Measurements from ENCODE around the gene PDLIM4.
A peak's percentile ranks its signal among the peaks of the same experiment; 100 is the strongest.

The PDLIM4 gene

DNA sequence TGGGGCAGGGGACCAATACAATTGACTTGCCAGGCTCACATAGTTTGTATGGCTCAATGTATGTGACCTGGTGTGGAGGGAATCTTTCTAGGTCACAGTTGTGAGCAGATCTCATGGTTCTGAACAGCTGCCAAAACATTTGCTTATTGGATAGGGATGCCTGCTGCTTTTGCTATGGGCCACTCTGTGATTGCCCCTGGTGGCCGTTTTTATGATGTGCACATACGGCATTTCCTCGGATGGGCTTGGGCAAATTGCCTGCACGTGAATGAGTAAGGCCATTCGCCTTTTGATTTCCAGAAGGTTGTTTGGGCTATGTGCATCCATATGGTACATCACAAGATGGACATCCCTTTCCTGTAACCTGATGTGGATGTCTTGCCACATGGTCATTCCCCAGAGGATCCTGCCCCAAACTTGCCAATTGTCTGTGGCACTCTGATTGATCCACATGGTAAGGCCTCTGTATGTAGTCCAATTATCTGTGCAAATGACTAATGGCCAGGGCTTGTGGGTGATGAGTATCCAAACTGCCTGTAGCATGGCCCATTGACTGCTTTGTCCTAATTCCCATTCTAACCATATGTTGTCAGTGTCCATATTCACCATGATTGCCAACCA, 26.0 kb downstream of the PDLIM4 start:
- DNase-seq (ENCODE audit: low read depth in 3 of 3), result no peak

DNA sequence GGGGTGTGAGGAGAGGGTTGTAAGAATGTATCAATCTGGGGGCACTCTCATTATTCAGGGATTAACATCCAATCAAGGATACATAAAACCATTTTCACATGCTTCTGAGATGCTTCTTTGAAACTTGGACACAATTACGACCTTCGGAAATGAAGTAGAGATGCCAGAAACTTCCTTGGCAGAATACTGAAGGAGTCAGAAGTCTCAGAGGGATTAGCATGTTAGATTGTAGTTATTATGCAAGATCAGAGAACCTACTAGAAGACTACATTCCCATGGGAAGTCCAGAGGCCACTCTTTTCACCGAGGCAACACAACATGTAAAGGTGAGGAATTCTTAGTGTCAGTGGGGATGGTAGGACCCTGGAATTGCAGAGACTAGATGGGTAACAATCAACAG, 31.6 kb downstream of the PDLIM4 start:
- DNase-seq (ENCODE audit: low read depth in 3 of 3), result no peak

DNA sequence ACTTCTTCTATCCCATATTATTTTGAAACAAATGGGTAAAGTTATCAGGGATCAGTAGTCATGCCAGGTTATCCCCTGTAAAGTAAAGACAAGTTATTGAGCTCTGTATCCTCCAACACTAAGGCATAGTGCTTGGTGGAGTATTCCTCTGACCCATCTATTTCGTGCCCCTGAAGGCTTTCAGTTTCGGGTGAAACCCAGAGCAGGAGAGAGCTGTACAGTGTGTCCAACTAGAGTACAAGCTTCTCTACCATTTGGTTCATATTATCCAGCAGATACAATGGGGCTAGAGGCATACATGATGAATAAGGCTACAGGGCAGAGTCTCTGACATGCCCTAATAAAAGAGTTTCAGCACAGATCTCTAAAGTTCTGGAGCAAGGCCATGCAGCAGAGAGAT, 33.5 kb downstream of the PDLIM4 start:
- DNase-seq (ENCODE audit: low read depth in 3 of 3), result no peak

DNA sequence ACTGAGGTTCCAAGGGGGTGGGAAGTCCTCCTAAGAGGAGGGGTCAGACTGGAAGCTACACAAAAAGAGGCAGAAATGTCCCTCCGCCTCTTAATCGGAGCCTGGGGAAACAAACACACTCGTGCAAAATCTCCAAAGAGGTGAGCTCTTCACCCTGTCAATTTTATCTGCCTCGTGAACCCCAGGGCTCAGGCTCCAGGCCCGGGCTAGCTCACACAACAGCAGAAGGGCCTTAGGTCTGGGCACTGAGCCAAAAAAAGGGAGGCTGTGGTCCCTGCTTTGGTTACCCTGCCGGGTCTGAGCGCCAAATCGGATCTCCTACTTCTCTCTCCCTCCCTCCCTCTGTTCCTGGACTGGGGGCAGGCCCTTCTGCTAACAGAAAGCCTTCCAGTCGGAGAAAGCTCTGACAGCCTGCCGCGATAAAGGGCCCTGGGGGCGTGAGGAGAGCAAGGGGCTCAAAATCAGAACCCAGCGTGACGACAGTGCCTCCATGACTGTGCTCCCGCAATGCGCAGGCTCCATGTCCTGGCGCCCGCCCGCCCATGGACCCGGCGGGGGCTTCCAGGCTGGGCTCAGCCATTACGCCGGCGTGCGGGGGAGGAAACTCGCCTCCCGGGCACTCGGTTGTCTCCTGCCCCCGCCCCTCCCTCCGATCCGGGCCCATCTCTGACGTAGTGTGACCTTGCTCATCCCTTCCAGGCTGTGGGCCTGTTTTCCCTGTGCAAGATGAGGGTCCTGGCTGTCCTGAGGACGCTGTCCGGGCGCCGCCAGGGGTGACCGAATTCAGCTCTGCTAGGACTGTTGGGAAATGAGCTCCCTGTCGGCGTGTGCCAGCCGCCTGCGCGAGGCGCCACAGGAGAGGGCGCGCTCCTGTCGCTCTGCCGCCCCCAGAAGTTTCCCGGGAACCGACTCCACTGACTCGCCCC, 35.8 kb downstream of the PDLIM4 start:
- peak; percentile 57 to 72 (median 63) for DNase-seq (ENCODE audit: low read depth in 3 of 3)

DNA sequence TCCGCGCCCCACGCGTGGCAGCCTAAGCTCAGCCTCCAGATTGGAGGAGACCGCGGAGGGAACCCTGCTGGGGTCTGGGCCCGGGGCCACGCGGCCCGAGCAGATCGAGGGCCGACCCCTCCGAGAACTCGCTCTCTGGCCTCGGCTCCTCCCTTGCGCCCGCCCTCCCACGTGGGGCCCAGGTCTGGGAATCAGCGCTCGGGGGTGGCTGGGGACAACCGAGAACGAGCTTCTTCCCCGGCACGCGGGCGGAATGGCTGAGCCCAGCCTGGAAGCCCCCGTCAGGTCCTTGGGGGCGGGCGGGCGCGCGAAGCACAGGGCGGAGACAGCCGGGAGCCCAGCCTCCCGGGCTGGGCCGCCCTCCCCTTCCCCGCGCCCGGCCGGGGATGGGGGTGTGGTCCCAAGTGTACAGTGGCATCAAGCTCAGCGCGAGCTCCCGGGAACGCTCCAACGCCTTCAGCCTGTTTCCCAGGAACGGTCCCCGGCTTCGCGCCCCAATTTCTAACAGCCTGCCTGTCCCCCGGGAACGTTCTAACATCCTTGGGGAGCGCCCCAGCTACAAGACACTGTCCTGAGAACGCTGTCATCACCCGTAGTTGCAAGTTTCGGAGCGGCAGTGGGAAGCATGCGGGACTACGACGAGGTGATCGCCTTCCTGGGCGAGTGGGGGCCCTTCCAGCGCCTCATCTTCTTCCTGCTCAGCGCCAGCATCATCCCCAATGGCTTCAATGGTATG, 36.7 kb downstream of the PDLIM4 start, which contains the start of gene SLC22A4:
TSS of gene SLC22A4 (plus strand) at position 403 of the 736 bp plus-strand sequence. CDS start at position 626, 223 bp downstream.
- peak; percentile 71 to 83 (median 71) for DNase-seq (ENCODE audit: low read depth in 3 of 3)

DNA sequence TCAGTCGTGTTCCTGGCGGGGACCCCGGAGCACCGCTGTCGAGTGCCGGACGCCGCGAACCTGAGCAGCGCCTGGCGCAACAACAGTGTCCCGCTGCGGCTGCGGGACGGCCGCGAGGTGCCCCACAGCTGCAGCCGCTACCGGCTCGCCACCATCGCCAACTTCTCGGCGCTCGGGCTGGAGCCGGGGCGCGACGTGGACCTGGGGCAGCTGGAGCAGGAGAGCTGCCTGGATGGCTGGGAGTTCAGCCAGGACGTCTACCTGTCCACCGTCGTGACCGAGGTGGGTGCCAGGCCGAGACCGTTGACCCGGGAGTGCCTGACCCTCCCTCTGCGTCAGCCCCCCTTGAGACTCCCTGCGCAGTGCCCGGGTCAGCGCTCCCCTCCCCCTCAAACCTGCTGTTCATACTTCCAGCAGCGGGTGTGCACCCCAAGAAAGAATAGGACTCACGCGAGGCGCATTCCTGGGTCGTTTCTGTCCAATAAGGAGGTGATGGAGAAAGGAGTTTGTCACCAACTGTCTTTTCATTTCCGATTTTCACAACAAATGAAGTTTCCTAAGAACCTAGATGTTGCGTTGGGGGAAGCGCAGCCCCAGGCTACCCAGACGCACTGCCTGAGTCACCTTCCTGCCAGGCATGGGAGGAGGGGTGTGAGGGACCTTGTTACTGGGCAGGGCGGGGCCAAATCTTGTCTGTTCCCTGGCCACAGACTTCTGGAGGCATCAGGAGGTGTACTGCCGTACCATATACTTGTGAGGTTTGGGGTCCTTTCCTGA, 37.4 kb downstream of the PDLIM4 start:
- DNase-seq (ENCODE audit: low read depth in 3 of 3), result peak; percentile 66 to 78 (median 74)

DNA sequence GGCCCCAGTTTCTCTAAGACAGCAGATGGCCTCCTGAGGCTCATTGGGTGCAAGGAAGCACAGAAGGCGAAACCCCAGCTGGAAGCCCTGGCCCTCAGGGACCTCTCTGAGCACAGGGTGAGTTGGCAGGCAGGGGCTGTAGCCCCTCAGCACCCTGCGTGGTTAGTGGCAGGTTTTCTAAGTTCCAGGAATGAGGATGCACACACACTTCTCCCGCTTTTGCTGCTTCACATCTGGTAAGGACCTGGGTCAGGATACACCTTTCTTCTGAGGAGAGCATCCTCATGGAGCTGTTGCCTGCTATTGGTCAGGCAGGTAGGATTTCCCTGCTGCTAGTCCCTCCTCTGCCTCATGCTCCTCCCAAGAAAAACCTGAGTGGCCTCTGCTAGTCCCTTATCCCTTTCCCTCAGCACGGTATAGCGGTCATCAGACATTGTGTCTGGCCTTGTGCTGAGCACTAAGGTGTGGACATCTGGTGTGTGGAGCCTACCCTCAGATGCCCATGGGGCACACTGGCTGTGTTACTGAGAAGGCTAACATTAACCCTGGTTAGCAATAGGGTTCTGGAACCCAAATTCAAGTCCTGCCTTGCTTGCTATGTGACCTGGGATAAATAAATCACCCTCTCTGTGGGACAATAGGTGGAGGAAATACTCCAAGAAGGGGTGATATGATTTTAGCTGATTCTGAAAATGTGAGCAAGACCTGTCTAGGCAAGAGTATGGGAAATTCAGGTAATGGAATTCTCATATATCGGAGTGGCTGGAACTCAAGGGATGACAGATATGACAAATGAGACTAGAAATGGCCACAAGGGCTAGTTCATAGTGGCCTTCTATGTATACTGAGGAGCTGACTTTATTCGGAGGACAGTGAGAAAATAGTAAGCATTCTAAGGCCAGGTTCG, 38.3 kb downstream of the PDLIM4 start:
- no peak for DNase-seq (ENCODE audit: low read depth in 3 of 3)

DNA sequence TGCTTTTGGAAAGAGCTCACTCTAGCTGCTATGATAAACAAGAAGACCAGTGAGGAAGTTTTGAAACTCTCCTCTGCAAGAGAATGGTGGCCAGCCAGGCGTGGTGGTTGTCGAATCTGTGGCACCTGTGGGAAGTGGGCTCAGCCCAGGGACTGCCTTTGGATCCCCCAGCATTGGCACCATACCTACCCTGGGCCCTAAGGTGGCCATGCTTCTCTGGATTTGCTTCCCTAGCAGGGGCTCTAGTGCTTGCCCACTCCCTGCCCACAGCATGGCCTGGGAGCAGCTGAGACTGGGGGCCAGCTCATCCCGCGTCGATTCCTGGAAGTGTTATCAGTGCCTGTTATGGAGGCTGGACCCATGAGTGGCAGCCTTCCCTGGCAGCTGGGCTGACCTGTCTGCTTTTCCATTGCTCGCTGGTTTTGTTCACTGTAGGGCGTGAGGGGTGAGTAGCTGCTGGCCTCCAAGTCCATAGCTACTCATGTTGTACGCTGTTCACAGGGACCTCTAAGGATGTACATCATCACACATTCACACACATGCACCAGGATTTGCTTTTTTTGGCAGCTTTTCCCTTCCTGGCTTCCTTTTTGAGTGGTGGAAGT, 39.0 kb downstream of the PDLIM4 start:
- no peak for DNase-seq (ENCODE audit: low read depth in 3 of 3)

DNA sequence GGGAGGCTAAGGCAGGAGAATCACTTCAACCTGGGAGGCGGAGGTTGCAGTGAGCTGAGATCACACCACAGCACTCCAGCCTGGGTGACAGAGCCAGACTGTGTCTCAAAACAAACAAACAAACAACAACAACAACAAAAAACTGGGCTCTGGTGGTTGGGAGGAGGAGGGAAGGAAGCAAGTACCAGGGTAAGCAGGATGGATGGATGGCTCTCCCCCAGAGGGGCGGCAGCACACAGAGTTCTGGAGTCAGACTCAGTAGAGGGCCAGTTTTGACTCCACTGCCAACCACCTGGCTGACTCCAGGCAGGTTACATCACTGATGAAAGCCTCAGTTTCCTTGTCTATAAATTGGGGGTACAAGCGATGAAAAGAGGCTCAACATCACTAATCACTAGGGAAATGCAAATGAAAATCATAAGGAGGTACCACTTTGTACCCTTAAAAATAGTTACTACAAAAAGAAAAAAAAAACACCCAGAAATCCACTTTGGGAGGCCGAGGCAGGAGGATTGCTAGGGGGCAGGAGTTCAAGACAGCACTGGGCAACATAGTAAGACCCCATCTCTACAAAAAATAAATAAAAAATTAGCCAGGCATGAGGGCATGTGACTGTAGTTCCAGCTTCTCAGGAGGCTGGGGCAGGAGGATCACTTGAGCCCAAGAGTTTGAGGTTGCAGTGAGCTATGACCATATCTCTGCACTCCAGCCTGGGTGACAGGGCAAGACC, 39.9 kb downstream of the PDLIM4 start:
- no peak for DNase-seq (ENCODE audit: low read depth in 3 of 3)

DNA sequence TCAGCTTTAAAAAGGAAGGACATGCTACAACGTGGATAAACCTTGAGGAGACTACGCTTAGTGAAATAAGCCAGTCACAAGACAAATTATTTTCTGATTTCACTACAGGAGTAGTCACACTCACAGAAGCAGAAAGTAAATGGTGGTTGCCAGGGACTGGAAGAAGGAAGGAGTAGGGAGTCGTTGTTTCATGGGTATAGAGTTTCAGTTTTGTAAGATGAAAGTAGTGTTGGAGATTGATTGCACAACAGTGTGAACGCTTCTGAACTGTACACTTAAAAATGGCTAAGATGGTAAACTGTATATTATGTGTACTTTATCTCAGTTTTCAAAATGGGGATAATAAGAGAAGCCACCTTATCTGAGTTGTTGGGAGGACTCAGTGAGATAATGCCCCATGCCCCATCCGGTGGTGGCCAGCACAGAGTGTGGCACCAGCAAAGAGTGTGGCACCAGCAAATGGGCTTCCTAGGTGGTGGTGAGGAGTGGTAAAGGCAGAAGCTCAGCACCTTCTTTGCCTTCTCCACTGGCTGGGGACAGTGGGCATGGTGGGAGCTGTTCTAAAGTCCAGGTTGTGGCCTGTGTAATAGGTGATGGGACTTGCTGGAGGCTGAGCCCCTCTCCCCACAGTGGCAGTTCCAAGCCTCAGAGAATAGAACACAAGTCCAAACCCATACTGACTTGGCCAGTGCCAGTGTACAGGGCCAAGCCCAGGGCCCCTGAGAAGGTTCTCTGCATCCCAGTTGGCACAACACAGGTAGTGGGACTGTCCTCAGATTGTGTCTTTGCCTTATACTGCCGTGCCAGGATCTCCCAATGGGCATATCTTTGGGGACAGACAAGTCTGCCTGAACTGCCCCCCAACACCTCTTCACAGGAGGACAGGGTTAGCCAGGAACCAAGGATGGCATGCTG, 41.1 kb downstream of the PDLIM4 start:
- DNase-seq (ENCODE audit: low read depth in 3 of 3), result no peak

DNA sequence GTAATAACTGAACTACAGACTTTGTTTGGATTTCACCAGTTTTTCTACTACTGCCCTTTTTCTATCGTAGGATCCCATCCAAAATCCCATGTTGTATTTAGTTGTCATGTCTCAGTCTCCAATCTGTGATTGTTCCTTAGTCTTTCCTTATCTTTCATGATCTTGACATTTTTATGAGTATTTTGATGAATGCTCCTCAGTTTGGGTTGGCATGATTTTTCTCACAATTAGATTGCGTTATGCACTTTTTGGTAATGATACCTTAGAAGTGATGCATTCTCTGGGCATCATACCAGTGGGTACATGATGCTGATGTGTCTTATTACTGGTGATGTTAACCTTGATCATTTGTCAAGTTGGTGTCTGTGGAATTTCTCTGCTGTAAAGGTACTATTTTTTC, 42.4 kb downstream of the PDLIM4 start:
- DNase-seq (ENCODE audit: low read depth in 3 of 3), result no peak

DNA sequence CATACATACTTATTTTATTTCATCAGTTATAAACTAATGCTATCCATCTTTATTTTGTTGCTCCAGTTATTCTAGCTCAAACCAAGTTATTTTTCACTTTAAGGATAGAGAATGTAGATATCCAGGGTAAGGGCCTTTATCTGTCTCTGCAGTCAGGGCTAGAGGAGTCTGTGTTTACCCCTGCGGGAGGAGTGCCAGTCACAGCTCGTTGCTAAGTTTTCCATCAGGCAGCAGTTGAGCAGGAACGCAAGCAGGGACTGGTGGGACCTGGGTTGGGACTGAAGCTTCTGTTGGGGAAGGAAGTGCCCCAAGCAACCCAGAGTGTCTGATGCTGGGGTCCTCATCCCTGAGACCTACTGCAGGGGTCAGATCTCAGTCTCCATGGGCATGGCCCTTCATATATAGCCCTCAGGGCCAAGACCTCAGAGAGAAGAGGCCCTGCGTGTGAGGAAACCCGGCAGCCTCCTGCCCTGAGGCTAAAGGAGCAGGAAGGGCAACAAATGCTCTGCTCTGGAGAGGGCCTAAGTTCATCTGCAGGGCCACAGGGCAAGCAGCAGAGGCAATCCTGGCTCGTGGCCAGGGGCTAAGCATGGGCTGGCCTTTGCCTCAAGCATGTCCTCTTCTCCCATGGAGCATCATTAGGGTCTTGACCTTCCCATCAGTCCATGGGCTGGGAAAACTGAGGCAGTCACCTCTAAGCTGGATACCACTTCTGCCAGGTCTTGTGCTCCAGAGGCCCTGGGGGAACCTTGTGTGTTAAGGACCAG, 43.3 kb downstream of the PDLIM4 start:
- DNase-seq (ENCODE audit: low read depth in 3 of 3), result no peak

DNA sequence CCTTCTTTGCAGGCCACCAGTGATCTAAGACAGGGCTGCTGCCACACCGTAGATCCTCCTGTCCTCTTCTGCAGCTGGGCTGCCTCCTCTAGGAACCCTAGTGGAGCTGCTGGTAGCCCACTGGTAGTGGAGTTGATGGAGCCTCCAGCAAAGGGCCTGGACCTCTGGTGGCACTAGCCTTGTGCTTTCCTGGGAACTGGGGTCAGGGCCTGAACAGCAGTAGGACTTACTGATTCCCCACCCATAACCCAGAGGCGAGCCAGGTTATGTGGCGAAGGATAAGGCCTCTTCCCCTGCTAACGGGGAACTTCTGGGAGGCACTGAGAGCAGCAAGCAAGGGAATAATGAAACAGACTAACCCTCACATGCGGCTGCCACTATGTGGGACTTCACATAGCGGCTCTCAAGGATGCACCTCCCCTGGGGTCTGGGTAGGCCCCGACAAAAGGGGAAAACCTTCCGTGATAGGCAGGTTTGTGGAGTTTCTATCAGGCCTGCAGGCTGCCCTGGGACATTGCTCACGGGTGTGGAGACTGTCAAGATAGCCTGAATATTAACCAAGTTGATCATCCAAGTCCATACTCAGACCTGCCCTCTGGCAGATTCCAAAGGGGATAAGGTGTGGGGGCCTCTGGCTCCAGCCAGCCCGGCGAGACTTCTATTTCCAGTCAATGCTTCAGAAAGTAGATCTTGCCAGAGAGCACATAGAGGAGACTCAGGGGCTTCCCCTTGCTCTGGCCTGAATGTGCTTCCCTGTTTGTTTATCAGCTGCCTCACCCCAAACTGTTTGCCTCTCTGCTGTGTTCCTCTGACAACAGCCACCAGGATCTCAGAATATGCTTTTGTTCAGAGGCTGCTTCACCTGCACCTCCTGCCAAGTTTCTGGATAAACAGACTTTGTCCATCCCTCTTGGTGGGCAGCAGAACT, 44.1 kb downstream of the PDLIM4 start:
- DNase-seq (ENCODE audit: low read depth in 3 of 3), result no peak

DNA sequence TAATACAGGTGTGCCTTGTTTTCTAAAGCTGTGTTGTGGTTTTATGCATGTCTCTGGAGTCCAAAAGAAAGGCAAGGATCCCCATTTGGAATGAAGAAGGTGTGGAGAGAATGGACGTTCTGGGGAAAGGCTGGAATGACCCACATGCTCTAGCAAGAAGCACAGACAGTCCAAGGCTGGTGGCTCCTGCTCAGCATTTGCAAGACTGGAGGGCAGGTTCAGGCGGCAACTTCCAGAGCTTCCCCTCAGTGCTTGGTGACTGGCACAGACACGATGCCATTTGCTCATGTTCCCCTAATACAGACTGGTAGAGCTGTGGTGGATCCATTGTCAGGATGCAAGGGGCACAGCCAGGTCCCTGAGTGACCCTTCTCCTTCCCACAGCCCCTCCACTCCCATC, 44.9 kb downstream of the PDLIM4 start:
- DNase-seq (ENCODE audit: low read depth in 3 of 3), result no peak

DNA sequence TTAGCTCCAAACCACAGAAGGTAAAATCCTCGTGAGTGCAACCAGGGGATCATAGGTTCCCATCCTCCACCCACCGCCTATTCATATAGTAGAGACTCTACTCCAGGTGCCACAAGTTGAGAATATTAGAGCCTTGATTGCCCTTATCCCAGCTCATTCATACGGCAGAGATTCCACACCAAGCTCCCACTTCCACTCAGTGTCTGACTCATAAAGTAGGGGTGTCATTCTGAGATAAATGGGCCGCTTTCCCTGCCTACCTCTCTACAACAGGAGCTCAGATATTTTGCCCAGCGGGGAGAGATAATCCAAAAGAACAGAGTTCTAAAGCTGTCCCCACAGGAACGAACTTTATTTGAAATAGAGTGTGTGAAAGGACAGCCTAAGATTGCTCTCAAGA, 46.1 kb downstream of the PDLIM4 start:
- DNase-seq (ENCODE audit: low read depth in 3 of 3), result no peak

DNA sequence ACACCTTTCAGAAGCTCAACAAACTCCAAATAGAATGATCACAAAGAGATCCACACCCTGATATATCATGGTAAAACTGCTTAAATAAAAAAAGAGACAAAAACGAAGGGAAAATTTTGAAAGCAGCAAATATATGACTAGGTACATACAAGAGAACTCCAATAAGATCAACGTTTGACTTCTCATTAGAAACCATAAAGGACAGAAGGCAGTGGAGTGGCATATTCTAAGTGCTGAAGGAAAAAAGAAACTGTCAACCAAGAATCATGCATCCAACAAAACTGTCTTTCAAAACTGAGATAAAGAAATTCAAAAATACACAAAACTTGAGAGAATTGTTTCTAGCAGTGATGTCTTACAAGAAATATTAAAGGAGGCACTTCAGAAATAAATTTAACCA, 47.9 kb downstream of the PDLIM4 start:
- DNase-seq (ENCODE audit: low read depth in 3 of 3), result no peak

DNA sequence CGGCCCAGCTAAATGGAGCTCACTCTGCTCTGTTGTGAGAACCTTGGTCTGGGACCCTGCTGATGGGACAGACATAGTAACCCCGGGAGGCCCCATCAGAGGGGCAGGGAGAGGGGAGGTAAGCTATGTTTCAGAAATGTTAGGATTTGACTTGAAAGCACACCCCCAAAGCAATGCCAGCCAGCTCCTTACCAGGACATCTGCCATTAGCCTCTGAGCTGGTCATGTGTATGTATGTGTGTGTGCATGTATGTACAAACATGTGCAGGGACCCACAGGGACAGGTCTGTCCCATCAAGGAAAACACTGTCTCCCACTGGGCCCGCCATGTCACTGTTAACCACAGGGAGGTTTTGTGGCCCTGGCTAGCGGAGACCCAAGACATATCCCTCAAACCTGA, 51.2 kb downstream of the PDLIM4 start:
- DNase-seq (ENCODE audit: low read depth in 3 of 3), result no peak

All from stimulated activated CD4-positive, alpha-beta T cell treated with anti-CD3 and anti-CD28 coated beads, TNF-alpha, amount 100 ng/mL, for 48 hours (primary cell).